Stimulated activated CD4-positive, alpha-beta T cell treated with anti-CD3 and anti-CD28 coated beads, Interleukin-1b, Interleukin-23, amount 100 ng/mL, for 1 hour (primary cell): ENCODE measurements around the gene FBXO3.
"Not testable (repeated sequence)": the region's sequence is repeated elsewhere in the genome, so short reads cannot be mapped to it uniquely, and the experiment has no call there.

Experiments used
- DNase-seq, 2 donors: peaks; one replicate each; pipeline ENCODE4 v3.0.0-alpha.2; 2020; ENCODE audit warnings: low read depth in 2 of 2

Gene FBXO3

GRCh38 chr11:33729072-33729664 is 45.2 kb downstream of the FBXO3 start:
- not testable (repeated sequence) for DNase-seq

GRCh38 chr11:33727539-33727938 is 46.8 kb downstream of the FBXO3 start:
- not testable (repeated sequence) for DNase-seq

- DNase-seq, result no peak
These were observed 48.8 kb downstream of the FBXO3 start for GRCh38 chr11:33725496-33725895.

GRCh38 chr11:33724644-33725035 is 49.7 kb downstream of the FBXO3 start:
- DNase-seq, result no peak

- no peak for DNase-seq
These were observed 51.0 kb downstream of the FBXO3 start for GRCh38 chr11:33723238-33723881.

GRCh38 chr11:33722590-33723234 is 51.6 kb downstream of the FBXO3 start:
- no peak for DNase-seq

GRCh38 chr11:33721984-33722383 is 52.3 kb downstream of the FBXO3 start:
- no peak for DNase-seq

GRCh38 chr11:33721426-33721825 is 52.9 kb downstream of the FBXO3 start:
- DNase-seq, result no peak

- DNase-seq, result no peak
These were observed 54.7 kb downstream of the FBXO3 start for GRCh38 chr11:33719587-33719986.

- DNase-seq, result no peak
These were observed 55.9 kb downstream of the FBXO3 start for GRCh38 chr11:33718440-33718839.

GRCh38 chr11:33716243-33716642 is 58.1 kb downstream of the FBXO3 start:
- DNase-seq, result no peak

GRCh38 chr11:33713856-33714398 is 60.4 kb downstream of the FBXO3 start:
- DNase-seq, result no peak

- DNase-seq, result no peak
These were observed 61.0 kb downstream of the FBXO3 start for GRCh38 chr11:33713151-33713855.

GRCh38 chr11:33712436-33712835 is 61.9 kb downstream of the FBXO3 start:
- no peak for DNase-seq

- no peak for DNase-seq
These were observed 64.9 kb downstream of the FBXO3 start for GRCh38 chr11:33709466-33709865.

GRCh38 chr11:33708985-33709384 is 65.3 kb downstream of the FBXO3 start:
- DNase-seq, result no peak

GRCh38 chr11:33707831-33708230 is 66.5 kb downstream of the FBXO3 start:
- DNase-seq, result not testable (repeated sequence)

GRCh38 chr11:33706966-33707365 is 67.4 kb downstream of the FBXO3 start:
- no peak for DNase-seq

GRCh38 chr11:33706546-33706945 is 67.8 kb downstream of the FBXO3 start:
- no peak for DNase-seq

- DNase-seq, result no peak
These were observed 69.9 kb downstream of the FBXO3 start for GRCh38 chr11:33704240-33705002.

- no peak for DNase-seq
These were observed 70.5 kb downstream of the FBXO3 start for GRCh38 chr11:33703788-33704187.

GRCh38 chr11:33703234-33703633 is 71.1 kb downstream of the FBXO3 start:
- DNase-seq, result no peak
